ENCODE data around the gene TOB1.
A peak's percentile ranks its signal among the peaks of the same experiment; 100 is the strongest.

Gene TOB1

GRCh38 chr17:50866261-50866949 is at the start of gene TOB1:
Gene TOB1, minus strand, starts transcription at chr17:50866354. Its CDS starts 2,337 bp downstream, at chr17:50864017.
- peak; percentile 99 for DNase-seq (ENCODE audit: low spot score)

DNA sequence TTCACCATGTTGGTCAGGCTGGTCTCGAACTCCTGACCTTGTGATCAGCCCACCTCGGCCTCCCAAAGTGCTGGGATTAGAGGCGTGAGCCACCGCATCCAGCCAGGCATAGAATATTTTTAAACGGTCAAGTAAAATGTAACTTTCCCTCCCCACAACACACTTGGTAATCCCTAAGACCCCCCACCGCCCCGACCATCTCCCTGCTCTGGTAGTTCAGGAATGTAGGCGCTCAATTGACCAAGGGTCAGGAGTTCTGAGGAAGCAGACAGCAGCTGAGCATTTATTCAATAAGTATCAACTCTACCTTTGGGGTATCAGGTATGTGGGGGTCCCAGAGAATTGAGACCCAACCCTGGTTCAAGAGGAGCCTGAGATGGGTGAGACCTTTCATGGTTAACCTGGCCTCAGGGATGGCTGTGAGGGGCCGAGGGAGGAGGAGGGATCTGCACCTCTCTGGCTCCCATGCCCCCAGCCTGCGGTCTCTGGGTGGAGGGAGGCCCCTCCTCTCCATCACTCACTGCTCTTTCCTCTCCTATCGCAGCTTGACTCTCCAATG is 48.4 kb upstream of the TOB1 start:
- no peak for DNase-seq (ENCODE audit: low spot score)

GRCh38 chr17:50913120-50913519 is 47.0 kb upstream of the TOB1 start:
- no peak for DNase-seq (ENCODE audit: low spot score)

DNA sequence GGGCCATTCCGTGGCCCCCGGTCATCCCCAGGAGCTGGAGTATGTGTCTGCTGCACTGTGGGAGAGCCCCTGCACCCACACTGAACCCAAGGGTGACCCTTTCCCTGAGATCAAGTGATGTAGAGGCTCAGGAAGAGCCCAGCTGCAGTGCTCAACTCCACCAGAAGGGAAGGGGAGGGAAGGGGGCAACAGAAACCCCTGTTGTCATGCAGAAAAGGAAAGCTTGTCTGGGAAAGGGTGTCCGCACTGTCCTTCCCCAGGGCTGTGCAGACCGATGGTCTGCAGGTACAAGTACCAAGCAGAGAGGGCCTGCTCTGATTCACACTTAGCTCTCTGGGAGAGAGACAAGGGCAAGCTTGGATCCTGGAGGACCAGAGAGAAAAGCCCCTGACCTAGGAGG is 45.7 kb upstream of the TOB1 start:
- DNase-seq (ENCODE audit: low spot score) = no peak

DNA sequence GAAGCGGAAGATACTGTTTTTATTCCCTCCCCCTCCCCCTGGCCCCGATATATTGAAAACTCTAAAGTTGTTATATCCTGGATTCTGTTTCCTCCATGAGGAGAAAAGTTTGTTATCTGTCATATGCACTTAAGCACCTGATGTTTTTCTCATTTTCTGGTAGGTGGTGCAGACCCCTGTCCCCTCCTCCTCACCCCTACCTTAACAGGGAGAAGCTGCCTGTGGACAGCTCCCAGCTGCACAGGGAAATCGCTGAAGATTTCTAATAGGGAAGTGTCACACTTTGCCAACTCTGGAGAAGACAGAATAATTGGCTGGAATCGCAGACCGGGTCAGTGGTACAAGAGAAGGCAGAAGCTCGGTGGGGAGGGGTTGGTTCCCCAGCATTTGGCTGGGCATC is 45.3 kb upstream of the TOB1 start:
- no peak for DNase-seq (ENCODE audit: low spot score)

DNA sequence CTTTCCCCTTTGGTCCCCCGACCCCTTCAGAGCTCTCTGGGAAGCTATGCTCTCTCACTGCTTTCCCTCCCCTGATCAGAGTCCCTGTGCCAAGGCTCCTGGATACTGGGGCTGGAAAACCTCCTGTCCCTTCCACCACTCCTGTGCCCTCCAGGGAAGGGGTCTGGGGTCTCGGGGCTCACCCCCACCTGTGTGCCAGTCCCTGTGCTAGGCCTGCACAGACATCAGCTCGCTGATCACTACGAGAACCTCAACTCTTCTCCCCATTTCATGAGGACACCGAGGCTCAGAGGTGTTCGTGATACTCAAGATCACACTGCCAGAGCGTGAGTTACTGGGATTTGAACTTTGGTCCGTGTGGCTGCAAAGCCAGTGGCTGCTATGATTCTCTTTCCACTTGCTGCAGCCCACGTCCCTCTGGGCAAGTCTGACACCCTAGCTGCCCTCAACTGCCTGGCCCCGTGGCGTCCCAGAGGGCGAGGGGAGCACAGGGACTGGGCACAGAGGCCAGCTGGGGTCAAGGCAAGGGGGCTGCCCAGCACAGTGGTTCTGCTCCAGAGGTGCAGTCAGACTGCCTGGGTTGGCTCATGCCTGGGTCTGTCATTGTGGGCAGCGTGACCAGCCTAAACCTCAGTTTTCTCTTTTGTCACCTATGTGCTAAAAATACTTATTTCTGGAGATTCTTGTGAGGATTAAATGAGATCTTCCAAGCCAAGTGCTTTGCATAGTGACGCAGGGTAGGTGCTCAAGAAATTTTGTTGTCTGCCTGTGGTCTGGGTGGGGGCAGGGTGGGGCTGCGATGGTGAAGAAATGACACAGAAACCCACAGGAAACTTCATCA is 43.8 kb upstream of the TOB1 start:
- DNase-seq (ENCODE audit: low spot score) = no peak

DNA sequence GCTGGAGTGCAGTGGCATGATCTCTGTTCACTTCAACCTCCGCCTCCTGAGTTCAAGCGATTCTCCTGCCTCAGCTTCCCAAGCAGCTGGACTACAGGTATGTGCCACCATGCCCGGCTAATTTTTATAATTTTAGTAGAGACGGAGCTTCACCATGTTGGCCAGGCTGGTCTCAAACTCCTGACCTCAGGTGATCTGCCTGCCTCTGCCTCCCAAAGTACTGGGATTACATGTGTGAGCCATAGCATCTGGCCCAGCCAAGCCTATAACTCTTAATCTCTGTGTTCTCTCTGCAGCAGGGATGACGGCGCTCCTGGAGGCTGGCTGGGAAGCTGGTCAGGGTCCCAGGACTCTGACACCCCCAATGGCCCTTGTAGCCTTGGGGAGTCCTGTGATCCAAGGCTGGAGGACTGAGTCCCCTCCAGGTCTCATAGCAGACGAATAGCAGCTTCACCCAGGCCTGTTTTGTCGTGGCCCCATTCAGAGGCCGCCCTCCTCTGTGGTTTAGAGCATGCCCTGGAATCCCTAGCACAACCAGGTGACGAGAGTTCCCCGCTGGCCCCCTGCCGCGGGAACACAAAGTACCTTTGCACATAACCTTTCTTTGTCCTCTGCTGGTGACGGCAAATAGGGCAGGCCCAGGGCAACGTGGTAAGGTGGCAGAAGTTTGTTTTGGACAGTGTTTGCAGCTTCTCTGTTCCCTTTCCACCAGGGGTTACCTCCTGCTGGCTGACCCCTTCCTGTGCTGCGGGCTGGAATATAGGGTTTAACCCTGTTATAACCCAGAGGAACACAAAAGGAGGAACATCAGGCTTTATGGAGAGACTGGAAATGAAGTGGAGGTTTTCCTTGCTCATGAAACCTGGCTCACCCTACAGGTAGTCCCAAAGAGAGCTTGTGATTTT is 43.0 kb upstream of the TOB1 start:
- no peak for DNase-seq (ENCODE audit: low spot score)

- no peak for DNase-seq (ENCODE audit: low spot score)
Observed at GRCh38 chr17:50908140-50908859, 42.1 kb upstream of the TOB1 start.

GRCh38 chr17:50906443-50906842 is 40.3 kb upstream of the TOB1 start:
- no peak for DNase-seq (ENCODE audit: low spot score)

DNA sequence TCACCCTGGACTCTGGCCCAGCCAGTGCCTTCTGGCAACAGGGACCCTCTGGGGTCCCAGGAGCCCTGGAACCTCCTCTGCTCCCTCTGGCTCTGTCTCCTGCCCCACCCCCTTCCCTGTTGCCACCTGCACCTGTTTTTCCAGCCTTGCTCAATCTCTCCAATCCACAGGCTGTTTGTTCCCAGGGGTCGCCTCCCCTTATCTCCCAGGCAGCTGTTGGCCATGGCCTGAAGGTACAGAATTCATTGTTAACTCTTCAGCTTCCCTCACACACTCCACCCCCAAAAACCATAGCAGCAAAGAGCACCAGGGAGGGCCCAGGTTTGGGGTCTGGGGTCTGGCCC is 39.3 kb upstream of the TOB1 start:
- no peak for DNase-seq (ENCODE audit: low spot score)

DNA sequence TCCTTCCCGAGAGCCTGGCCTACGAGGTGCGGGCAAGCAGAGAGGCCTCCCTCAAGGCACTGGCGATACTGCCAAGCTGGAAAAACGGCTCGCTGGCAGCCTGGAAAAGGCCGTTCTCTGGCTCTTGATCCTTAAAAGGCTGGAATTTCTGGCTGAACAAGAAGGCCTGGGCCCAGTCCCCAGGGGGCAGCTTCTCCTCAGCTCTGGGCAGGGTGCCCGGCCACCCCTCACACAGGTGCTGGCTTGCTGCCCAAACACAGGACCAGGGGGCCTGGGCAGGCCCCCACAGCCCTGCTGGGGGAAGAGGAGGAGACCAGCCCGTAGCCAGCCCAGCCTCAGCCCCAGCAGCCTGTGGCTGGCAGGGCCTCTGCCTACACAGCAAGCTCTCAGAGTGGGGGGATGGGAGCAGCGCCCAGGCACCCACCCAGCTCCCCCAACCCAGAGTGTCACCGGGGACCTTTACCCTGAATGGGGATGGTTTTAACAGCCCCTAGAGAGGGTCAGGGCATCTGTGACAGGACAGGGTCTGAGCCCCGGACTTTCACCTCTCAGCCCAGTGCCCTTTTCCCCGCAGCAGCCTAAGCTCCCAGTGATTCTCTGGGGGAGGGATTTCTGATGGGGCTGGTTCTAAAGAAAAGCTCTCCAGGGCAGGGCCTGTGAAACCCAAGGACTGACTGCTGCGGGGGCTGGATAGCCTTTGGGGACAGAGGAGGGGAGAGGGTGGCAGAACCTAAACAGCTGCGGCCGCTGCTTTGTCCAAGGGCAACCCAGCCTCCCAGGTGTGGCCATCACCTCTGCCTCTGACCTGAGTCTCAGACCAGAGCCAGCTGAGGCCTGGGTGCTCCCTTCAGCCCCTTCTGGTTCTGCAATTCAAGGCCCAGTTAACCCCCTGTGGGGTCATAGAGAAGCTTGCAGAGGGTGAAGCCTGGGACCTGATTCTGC is 38.6 kb upstream of the TOB1 start:
- peak; percentile 79 for DNase-seq (ENCODE audit: low spot score)

- no peak for DNase-seq (ENCODE audit: low spot score)
Observed at GRCh38 chr17:50903604-50904517, 37.7 kb upstream of the TOB1 start.

DNA sequence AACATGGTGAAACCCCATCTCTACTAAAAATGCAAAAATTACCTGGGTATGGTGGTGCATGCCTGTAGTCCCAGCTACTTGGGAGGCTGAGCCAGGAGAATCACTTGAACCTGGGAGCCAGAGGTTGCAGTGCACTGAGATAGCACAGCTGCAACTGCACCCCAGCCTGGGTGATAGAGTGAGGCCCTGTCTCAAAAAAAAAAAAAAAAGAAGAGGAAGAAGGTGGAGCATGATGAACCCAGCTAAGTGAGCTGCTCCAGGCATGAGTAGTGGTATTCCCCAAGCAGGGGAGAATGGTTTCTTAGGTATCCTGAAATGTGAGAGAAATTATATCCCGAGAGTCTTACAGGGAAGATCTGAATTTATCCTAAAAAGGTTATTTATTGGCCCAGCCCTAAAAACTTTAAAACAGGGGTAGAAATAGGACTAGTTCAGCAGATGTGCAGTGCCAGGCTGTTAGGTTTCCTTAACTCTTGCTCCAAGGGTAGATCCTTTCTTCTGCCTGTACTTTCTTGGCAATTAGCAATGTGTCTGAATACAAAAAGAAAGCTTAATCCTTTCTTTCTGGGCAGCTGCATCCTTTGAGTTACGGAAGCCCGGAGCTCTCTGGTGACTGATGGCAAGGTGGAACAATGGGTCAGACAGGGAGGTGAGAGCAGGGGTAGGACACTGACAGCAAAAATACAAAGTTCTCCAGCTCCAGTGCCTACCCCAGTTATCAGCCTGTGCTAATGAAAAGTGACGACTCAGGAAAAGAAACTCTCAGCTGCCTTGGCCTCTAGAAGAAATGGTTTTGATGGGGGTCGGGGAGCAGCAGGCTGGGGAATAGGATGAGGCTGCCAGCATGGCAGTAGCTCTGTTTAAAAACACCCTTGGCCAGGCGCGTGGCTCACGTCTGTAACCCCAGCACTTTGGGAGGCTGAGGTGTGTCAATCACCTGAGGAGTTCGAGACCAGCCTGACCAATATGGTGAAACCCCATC is 36.5 kb upstream of the TOB1 start:
- DNase-seq (ENCODE audit: low spot score) = no peak

GRCh38 chr17:50900383-50900892 is 34.3 kb upstream of the TOB1 start:
- no peak for DNase-seq (ENCODE audit: low spot score)

GRCh38 chr17:50899559-50900319 is 33.6 kb upstream of the TOB1 start:
- DNase-seq (ENCODE audit: low spot score) = no peak

DNA sequence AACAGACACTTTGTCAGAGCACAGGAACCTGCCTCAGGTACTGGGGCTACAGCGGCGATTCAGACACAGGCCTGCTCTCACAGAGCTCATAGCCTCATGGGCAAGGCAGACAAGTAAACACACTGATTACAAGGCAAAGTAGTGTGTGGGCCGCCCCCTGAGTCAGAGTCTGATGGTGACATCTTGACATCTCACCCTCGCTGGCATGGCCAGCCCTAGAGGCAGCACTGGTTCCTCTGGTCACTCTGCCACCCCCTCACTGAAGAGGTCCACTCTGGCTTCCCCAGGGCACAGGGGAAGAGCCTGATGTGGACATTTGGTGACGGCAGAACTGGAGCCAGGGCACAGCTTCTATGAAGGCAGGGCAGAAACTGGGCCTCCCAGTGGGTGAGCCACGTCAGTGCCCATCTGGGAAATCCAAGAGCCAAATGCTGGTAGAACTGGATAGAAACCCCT is 32.9 kb upstream of the TOB1 start:
- no peak for DNase-seq (ENCODE audit: low spot score)
